ENCODE results near the gene TPPP.

Gene TPPP

GRCh38 chr5:622946-623522 is 70.1 kb downstream of the TPPP start:
- no peak for DNase-seq

DNA sequence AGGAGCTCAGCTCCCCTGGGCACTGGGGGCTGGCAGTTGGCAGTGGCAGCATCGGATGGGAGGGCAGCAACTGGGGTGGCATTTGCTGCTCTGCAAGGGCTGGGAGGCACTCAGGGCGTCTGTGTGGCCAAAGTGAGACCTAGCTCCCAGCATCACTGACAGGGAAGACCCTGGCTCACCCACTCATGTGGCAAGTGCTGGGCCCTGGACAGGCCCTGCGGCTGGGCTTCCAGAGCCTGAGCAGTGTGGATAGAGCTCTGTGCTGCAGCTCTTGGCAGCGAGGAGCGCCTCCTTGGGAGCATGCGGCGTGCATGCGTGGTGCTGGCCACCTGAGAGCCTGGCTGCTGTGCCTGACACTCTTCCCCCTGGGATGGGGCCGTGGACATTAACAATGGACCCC is 70.8 kb downstream of the TPPP start:
- no peak for DNase-seq

GRCh38 chr5:621341-621761 is 71.8 kb downstream of the TPPP start:
- DNase-seq: no peak

DNA sequence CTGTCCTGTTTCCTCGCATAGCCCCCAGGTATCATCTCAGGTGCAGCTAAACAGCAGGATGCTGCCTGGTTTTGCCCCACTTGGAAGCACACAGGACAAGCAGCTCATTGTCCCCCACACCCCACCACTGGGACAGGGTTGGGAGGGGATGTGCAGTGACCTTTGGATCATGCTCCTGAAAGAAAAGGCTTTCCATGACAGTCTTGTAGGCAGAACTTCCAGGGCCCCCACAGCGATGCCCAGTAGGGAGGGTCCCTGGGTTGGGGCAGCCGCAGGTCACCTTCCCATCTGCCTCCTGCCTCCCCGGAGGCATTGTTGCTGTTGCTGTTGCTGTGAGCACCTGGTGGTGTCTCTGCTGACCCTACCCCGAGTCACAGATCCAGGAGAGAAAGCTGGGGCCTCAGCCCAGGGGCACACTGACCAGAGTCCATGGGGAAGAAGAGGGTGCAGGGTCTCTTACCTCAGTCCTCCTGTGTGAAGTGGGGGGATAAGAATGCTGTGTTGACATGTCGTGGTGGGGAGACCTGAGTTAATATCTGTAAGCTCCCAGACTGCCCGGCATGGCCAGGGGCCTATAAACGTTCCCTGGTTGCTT is 72.5 kb downstream of the TPPP start:
- DNase-seq: no peak

DNA sequence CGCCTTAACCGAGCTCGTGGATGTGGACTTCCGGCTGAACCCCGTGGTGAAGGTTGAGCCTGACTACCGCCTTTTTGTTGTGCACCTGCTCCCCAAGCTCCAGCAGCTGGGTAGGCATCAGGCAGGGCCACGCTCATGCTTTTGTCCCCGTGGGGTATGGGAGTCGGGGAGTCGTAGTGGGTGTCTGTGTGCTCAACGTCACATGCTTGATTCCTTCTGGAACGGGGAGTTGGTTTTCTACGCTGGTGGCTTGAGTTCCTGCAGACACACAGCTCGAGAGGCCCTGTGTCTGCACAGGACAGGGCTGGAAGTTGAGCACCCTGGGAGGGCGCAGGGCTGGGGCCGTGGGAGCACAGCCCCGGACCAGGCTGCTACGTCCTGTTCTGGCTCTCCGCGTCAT is 73.0 kb downstream of the TPPP start:
- no peak for DNase-seq

DNA sequence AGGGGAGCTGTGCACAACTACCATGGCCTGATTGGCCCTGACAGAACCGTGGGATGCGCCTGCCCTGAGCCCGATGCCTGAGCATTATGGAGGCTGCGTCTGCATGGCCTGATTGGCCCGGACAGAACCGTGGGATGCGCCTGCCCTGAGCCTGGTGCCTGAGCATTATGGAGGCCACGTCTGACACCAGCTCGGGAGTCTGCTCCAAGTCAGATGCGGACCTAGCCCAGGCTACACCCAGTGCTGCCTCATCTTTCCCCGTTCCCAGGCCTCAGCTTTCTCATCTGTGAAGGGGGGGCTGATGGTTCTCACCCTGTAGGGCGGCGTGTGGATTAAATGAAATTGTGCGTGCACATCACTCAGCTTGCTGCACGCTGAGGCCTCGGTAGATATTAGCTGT is 73.7 kb downstream of the TPPP start:
- DNase-seq: no peak

DNA sequence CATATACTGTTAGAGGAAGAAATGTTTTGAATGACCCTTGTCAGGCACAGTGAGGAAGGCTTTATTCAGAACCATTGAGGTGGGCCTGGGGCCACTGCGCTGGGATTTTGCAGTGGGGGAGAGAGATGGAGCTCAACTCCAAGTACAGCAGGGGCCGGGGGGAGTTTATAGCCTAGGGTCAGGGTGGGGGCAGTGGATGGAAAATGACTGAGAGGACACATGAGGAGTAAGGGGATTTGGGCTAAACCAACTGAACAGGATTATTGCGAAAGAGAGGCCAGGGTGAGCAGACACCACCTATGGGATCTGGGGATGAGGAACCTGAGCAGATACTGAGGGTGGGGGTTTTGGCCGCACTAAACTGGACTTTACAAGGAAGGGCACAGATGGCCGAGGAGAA is 74.7 kb downstream of the TPPP start:
- no peak for DNase-seq

DNA sequence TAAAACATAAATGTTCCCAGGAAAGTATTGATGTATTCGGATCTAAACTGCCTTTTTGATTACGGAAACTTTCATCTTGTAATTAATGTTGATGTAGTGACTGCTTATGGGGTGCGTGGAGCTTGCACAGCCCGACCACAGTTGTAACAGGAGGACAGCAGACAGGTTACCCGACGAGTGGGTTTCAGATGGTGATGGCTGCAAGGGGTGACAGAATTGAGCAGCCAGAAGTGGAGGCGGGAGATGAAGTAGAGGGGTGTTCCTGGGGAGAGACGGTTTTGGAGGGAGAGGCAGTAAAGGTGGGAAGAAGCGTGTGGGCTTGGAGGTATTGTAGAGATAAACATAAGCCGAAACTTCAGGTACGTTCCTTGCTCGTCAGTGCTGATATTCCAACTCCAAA is 75.3 kb downstream of the TPPP start:
- DNase-seq: no peak

GRCh38 chr5:616484-617039 is 76.6 kb downstream of the TPPP start:
- no peak for DNase-seq

- DNase-seq: no peak
Observed at GRCh38 chr5:612498-613424, 80.4 kb downstream of the TPPP start.

DNA sequence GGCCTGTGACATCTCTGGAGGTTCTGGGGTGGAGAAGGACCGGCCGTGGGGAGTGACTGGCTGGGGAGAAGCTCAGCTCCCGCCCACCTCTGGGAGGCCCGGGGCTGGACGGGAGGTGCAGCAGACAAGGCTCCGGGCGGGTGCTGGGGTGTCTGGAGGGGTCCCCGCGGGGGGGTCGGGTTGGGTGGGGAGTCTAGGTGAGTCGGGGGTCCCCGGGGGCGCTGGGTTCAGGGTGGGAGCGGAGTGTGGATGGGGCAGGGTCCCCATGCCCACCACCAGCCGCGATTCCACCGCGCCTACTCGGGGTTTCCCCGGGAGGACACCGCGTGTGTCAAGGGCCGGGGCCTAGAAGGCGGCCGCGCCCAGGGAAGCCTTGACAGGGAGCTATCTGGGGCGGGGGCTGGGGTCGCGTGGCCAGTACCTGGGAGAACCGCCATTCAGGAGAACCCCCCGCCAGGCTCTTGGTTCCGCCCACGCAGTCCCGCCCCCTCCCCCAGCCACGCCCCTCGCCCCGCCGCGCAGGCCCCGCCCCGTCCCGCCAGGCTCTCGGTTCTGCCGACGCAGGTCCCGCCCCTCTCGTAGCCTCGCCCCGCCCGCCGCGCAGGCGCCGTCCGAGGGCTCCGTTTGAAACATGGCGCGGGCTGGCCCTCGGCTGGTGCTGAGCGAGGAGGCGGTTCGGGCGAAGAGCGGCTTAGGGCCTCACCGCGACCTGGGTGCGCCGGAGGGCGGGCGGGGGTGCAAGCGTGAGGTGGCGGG is 81.2 kb downstream of the TPPP start, which contains the start of gene CEP72:
TSS of gene CEP72 (plus strand) at position 610 of the 756 bp plus-strand sequence. CDS start at position 632, 22 bp downstream.
- peak; percentile 98 for DNase-seq

- no peak for DNase-seq
Observed at GRCh38 chr5:610744-611730, 82.1 kb downstream of the TPPP start.

- no peak for DNase-seq
Observed at GRCh38 chr5:610011-610743, 83.0 kb downstream of the TPPP start.

Measured in activated effector memory CD4-positive, alpha-beta T cell treated with anti-CD3 and anti-CD28 coated beads, Interleukin-2, amount 50 U/mL, for 16 hours (primary cell).